Midbrain (tissue), 1 donor: ENCODE data around the gene STAT2.
"Not testable (repeated sequence)": the region's sequence is repeated elsewhere in the genome, so short reads cannot be mapped to it uniquely, and the experiment has no call there.

ENCODE experiments used
- DNase-seq: peaks from one replicate; lab custom pipeline; 2025; lab: John Stamatoyannopoulos, UW

STAT2 gene

GRCh38 chr12:56359851-56360767 is at the start of gene STAT2:
TSS of gene STAT2 (minus strand) at chr12:56360107. CDS start at chr12:56356571, 3,536 bp downstream.
- peak; percentile 99 for DNase-seq

GRCh38 chr12:56408799-56409417 is 49.0 kb upstream of the STAT2 start:
- no peak for DNase-seq

- not testable (repeated sequence) for DNase-seq
Observed at GRCh38 chr12:56404227-56404626, 44.3 kb upstream of the STAT2 start.

- DNase-seq: not testable (repeated sequence)
Observed at GRCh38 chr12:56401612-56402011, 41.7 kb upstream of the STAT2 start.

GRCh38 chr12:56401125-56401524 is 41.2 kb upstream of the STAT2 start:
- DNase-seq: not testable (repeated sequence)

- not testable (repeated sequence) for DNase-seq
Observed at GRCh38 chr12:56399466-56399865, 39.6 kb upstream of the STAT2 start.

GRCh38 chr12:56398324-56398723 is 38.4 kb upstream of the STAT2 start:
- no peak for DNase-seq

- DNase-seq: no peak
Observed at GRCh38 chr12:56392331-56392730, 32.4 kb upstream of the STAT2 start.

- DNase-seq: no peak
Observed at GRCh38 chr12:56391721-56392120, 31.8 kb upstream of the STAT2 start.

- no peak for DNase-seq
Observed at GRCh38 chr12:56389412-56389811, 29.5 kb upstream of the STAT2 start.

- no peak for DNase-seq
Observed at GRCh38 chr12:56387152-56387736, 27.3 kb upstream of the STAT2 start.

- DNase-seq: no peak
Observed at GRCh38 chr12:56385873-56386272, 26.0 kb upstream of the STAT2 start.

GRCh38 chr12:56382611-56383010 is 22.7 kb upstream of the STAT2 start:
- DNase-seq: no peak

GRCh38 chr12:56377989-56378316 is 18.0 kb upstream of the STAT2 start:
- no peak for DNase-seq

- no peak for DNase-seq
Observed at GRCh38 chr12:56377310-56377988, 17.5 kb upstream of the STAT2 start.

GRCh38 chr12:56375598-56376434 is 15.9 kb upstream of the STAT2 start:
- DNase-seq: no peak

- DNase-seq: no peak
Observed at GRCh38 chr12:56374726-56375597, 15.1 kb upstream of the STAT2 start.

- DNase-seq: no peak
Observed at GRCh38 chr12:56373515-56373914, 13.6 kb upstream of the STAT2 start.

- DNase-seq: no peak
Observed at GRCh38 chr12:56366948-56367347, 7.0 kb upstream of the STAT2 start.
